Measurements from ENCODE around the gene MRGPRG. TPM values are rescaled to one million over a fixed set of nuclear protein-coding genes. Genes with fewer than 3 reads are reported as not detected.

MRGPRG gene
- total RNA-seq, 1 experiment from 2014 or later = not detected

DNA sequence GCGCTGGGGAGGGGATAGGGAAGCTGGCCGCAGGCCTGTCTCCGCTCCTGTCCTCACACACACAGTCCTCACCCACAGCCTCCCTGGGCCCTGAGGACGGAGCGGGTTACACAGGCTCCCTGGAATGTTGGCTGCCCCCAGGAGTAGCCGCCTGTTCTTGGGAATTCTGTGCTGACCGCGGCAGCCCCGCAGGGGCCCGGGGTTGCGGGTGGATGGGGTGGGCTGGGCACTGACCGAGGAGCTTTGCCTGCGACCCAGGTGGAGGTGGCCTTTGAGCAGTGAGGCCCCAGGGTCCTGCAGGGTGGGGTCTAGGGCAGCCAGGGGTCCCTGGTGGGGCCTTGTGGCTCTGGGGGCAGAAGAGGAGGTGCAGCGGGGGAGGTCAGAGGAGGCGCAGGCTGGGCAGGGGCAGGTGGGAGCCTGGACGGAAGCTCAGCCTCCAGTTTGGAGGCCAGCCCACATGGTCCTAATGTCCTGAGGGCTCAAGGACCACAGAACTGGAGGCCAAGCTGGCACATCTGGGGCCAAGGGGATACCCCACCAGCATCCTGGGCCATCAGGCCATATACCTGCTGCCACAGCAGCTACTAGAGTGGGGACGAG is 6.6 kb upstream of the MRGPRG start:
- peaks cover 4% of the 10 kb centered on the region; the same call in 1 of the 2 replicates for H3K27me3 ChIP-seq (ENCODE audit: control insufficient read depth, insufficient read depth, low read length)
- TF ChIP-seq TCF7L2 (IDR thresholded peaks at IDR 0.05; ENCODE audit: low read depth, low read length) (no peak), SIN3A (IDR thresholded peaks at IDR 0.05; ENCODE audit: borderline replicate concordance, insufficient read depth, low read depth, low read length) (no peak), POLR2AphosphoS5 (IDR thresholded peaks at IDR 0.05; ENCODE audit: low read depth, low read length) (no peak)
- TF ChIP-seq, protein P1, sequence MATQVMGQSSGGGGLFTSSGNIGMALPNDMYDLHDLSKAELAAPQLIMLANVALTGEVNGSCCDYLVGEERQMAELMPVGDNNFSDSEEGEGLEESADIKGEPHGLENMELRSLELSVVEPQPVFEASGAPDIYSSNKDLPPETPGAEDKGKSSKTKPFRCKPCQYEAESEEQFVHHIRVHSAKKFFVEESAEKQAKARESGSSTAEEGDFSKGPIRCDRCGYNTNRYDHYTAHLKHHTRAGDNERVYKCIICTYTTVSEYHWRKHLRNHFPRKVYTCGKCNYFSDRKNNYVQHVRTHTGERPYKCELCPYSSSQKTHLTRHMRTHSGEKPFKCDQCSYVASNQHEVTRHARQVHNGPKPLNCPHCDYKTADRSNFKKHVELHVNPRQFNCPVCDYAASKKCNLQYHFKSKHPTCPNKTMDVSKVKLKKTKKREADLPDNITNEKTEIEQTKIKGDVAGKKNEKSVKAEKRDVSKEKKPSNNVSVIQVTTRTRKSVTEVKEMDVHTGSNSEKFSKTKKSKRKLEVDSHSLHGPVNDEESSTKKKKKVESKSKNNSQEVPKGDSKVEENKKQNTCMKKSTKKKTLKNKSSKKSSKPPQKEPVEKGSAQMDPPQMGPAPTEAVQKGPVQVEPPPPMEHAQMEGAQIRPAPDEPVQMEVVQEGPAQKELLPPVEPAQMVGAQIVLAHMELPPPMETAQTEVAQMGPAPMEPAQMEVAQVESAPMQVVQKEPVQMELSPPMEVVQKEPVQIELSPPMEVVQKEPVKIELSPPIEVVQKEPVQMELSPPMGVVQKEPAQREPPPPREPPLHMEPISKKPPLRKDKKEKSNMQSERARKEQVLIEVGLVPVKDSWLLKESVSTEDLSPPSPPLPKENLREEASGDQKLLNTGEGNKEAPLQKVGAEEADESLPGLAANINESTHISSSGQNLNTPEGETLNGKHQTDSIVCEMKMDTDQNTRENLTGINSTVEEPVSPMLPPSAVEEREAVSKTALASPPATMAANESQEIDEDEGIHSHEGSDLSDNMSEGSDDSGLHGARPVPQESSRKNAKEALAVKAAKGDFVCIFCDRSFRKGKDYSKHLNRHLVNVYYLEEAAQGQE (IDR thresholded peaks at IDR 0.05; ENCODE audit: insufficient read depth in 1 of 2, low read depth in 2 of 2, low read length in 1 of 2) = no peak
- TF ChIP-seq, protein P2, sequence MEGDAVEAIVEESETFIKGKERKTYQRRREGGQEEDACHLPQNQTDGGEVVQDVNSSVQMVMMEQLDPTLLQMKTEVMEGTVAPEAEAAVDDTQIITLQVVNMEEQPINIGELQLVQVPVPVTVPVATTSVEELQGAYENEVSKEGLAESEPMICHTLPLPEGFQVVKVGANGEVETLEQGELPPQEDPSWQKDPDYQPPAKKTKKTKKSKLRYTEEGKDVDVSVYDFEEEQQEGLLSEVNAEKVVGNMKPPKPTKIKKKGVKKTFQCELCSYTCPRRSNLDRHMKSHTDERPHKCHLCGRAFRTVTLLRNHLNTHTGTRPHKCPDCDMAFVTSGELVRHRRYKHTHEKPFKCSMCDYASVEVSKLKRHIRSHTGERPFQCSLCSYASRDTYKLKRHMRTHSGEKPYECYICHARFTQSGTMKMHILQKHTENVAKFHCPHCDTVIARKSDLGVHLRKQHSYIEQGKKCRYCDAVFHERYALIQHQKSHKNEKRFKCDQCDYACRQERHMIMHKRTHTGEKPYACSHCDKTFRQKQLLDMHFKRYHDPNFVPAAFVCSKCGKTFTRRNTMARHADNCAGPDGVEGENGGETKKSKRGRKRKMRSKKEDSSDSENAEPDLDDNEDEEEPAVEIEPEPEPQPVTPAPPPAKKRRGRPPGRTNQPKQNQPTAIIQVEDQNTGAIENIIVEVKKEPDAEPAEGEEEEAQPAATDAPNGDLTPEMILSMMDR (IDR thresholded peaks at IDR 0.05) = no peak
- no peak overlapping the region for H3K4me3 ChIP-seq (ENCODE audit: low read depth in 2 of 2, low read length in 2 of 2)
- no TSS peak for BruUV-seq (replicated peaks)
- no peak overlapping the region for H3K27ac ChIP-seq (ENCODE audit: low read length)
- in situ Hi-C loops (cut with HindIII; ENCODE audit: low pct_unique_long_range_greater_than_20kb, low sequenced_read_pairs) (no loop called here), intact Hi-C loops (cut with micrococcal nuclease; ENCODE audit: unreplicated experiment) (loop anchor here (10.0 kb wide), 1 partner anchor 290 kb away; no protein-coding TSS in a partner anchor)
- ATAC-seq = no peak
- ChIA-PET POLR2A (interaction anchor here (0.5 to 0.6 kb wide), 2 partner anchors 518 to 847 kb away, joined by 4 to 6 read pairs; no protein-coding TSS in a partner anchor), CTCF (no interaction called here)
- DNase-seq (ENCODE audit: low read depth, low spot score) = no peak
- no peaks in the 10 kb centered on the region for H3K4me1 ChIP-seq (ENCODE audit: control insufficient read depth, insufficient read depth, low read length)
- no peaks in the 10 kb centered on the region for H3K9me3 ChIP-seq (ENCODE audit: control insufficient read depth, insufficient read depth, low read depth, low read length)
- H3K36me3 ChIP-seq (ENCODE audit: control insufficient read depth, insufficient read depth, low read length) = no peaks in the 10 kb centered on the region

DNA sequence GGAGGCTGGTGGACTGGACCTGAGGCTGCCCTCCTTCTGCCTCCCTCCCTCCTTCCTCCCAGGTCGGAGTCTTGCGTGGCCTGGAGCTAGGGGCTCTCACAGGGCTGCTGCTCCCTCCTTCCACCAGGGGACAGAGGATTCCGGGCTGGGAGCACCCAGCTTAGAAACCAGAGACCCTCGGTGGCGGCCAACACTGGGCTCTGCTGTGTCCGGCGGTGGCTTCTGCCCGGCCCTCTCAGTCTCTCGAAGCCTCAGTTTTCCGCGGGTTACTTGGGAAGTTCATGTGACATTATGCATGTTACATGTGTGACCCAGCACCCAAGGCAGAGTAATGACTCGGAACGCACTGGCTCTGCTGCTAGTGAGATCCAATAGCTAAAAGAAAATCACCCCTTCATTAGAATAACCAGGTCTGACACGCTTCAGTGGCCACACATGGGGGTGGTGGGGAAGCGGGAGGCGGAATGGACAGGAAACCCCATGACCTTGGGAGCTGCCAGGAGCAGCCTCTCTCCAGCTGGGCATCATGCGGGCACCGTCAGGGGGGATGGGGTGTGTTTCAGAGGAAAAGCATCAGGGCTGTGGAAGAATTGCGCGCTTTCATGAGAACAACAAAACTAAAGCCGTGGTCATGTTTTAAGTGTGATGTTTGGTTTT is 5.9 kb upstream of the MRGPRG start:
- Histone ChIP-seq H3K27me3 (ENCODE audit: control insufficient read depth, insufficient read depth, low read length) (peaks cover 4% of the 10 kb centered on the region; the same call in 1 of the 2 replicates), H3K36me3 (ENCODE audit: control insufficient read depth, insufficient read depth, low read length) (no peaks in the 10 kb centered on the region), H3K9me3 (ENCODE audit: control insufficient read depth, insufficient read depth, low read depth, low read length) (no peaks in the 10 kb centered on the region), H3K4me3 (ENCODE audit: low read depth in 2 of 2, low read length in 2 of 2) (no peak overlapping the region), H3K27ac (ENCODE audit: low read length) (no peak overlapping the region), H3K4me1 (ENCODE audit: control insufficient read depth, insufficient read depth, low read length) (no peaks in the 10 kb centered on the region)
- DNase-seq (ENCODE audit: low read depth, low spot score) = no peak
- no peak for TF ChIP-seq POLR2AphosphoS5 (IDR thresholded peaks at IDR 0.05; ENCODE audit: low read depth, low read length)
- TF ChIP-seq, protein P2 (IDR thresholded peaks at IDR 0.05) = no peak
- TF ChIP-seq TCF7L2 (IDR thresholded peaks at IDR 0.05; ENCODE audit: low read depth, low read length) = no peak
- TF ChIP-seq SIN3A (IDR thresholded peaks at IDR 0.05; ENCODE audit: borderline replicate concordance, insufficient read depth, low read depth, low read length) = no peak
- TF ChIP-seq, protein P1 (IDR thresholded peaks at IDR 0.05; ENCODE audit: insufficient read depth in 1 of 2, low read depth in 2 of 2, low read length in 1 of 2) = no peak
- ChIA-PET POLR2A (interaction anchor here (0.5 kb wide), 1 partner anchor 846 kb away, joined by 6 read pairs; no protein-coding TSS in a partner anchor), CTCF (interaction anchor here (0.6 kb wide), 1 partner anchor 208 kb away, joined by 7 read pairs; no protein-coding TSS in a partner anchor)
- intact Hi-C loops (cut with micrococcal nuclease; ENCODE audit: unreplicated experiment) = loop anchor here (10.0 kb wide), 1 partner anchor 290 kb away; no protein-coding TSS in a partner anchor
- in situ Hi-C loops (cut with HindIII; ENCODE audit: low pct_unique_long_range_greater_than_20kb, low sequenced_read_pairs) = no loop called here
- ATAC-seq = no peak
- no TSS peak for BruUV-seq (replicated peaks)

Measured in Panc1 (cell line).